HEK293 (cell line): Measurements from ENCODE around the gene CKS1B.
A peak's percentile ranks its signal among the peaks of the same experiment; 100 is the strongest.

Source experiments
- GLIS2 ChIP-seq: fragments of 450-650 bp; formaldehyde crosslinking; IDR thresholded peaks from 2 replicates; pipeline ENCODE4 v1.5.1; 2016; ENCODE audit warnings: missing biosample characterization, missing genetic modification characterization
- HOXC10 ChIP-seq: sonication (generic); formaldehyde crosslinking; IDR thresholded peaks from 2 replicates; pipeline ENCODE4 v1.8.1; 2023; ENCODE audit warnings: mild to moderate bottlenecking, missing genetic modification reagents
- KLF8 ChIP-seq: fragments of 450-650 bp; formaldehyde crosslinking; IDR thresholded peaks from 2 replicates; pipeline ENCODE4 v1.5.1; 2016; ENCODE audit warnings: missing biosample characterization, missing genetic modification characterization
- PRDM1 ChIP-seq: fragments of 450-650 bp; formaldehyde crosslinking; IDR thresholded peaks from 2 replicates; pipeline ENCODE4; 2016; ENCODE audit warnings: missing biosample characterization, missing genetic modification characterization
- SP2 ChIP-seq: fragments of 450-650 bp; formaldehyde crosslinking; IDR thresholded peaks from 2 replicates; pipeline ENCODE4 v1.5.1; 2016; ENCODE audit warnings: missing biosample characterization, missing genetic modification characterization
- SP7 ChIP-seq: fragments of 450-650 bp; formaldehyde crosslinking; IDR thresholded peaks from 2 replicates; pipeline ENCODE4 v1.5.1; 2016; ENCODE audit warnings: missing biosample characterization, missing genetic modification characterization
- TCF7L2 ChIP-seq: IDR thresholded peaks from 2 replicates; pipeline ENCODE4 v1.6.1; 2011; ENCODE audit warnings: low read depth, mild to moderate bottlenecking, inconsistent platforms, low read length, moderate library complexity, borderline replicate concordance
- WT1 ChIP-seq: fragments of 450-650 bp; formaldehyde crosslinking; IDR thresholded peaks from 2 replicates; pipeline ENCODE4 v1.5.1; 2016; ENCODE audit warnings: missing biosample characterization, missing genetic modification characterization
- ZBTB8A ChIP-seq: fragments of 450-650 bp; formaldehyde crosslinking; IDR thresholded peaks from 2 replicates; pipeline ENCODE4 v1.5.1; 2016; ENCODE audit warnings: missing biosample characterization, missing genetic modification characterization
- ZNF140 ChIP-seq: fragments of 450-650 bp; formaldehyde crosslinking; IDR thresholded peaks from 2 replicates; pipeline ENCODE4 v1.5.1; 2016; ENCODE audit warnings: missing biosample characterization, missing genetic modification characterization
- ZNF146 ChIP-seq: fragments of 450-650 bp; formaldehyde crosslinking; IDR thresholded peaks from 2 replicates; pipeline ENCODE4 v1.5.1; 2016; ENCODE audit warnings: missing biosample characterization, missing genetic modification characterization
- ZNF155 ChIP-seq: fragments of 450-650 bp; formaldehyde crosslinking; IDR thresholded peaks from 2 replicates; pipeline ENCODE4 v1.5.1; 2016; ENCODE audit warnings: missing biosample characterization, missing genetic modification characterization
- ZNF366 ChIP-seq: fragments of 450-650 bp; formaldehyde crosslinking; conservative IDR thresholded peaks from 2 replicates; pipeline ENCODE4 v1.5.1; 2016; ENCODE audit warnings: missing biosample characterization, missing genetic modification characterization
- ZNF394 ChIP-seq: fragments of 450-650 bp; formaldehyde crosslinking; IDR thresholded peaks from 2 replicates; pipeline ENCODE4 v1.5.1; 2016; ENCODE audit warnings: missing biosample characterization, missing genetic modification characterization, mild to moderate bottlenecking, moderate library complexity, borderline replicate concordance
- ZNF514 ChIP-seq: fragments of 450-650 bp; formaldehyde crosslinking; IDR thresholded peaks from 2 replicates; pipeline ENCODE4 v1.5.1; 2016; ENCODE audit warnings: missing biosample characterization, missing genetic modification characterization
- ZNF530 ChIP-seq: fragments of 450-650 bp; formaldehyde crosslinking; IDR thresholded peaks from 2 replicates; pipeline ENCODE4 v1.5.1; 2016; ENCODE audit warnings: low read depth, missing biosample characterization, missing genetic modification characterization
- ZSCAN30 ChIP-seq: fragments of 450-650 bp; IDR thresholded peaks from 2 replicates; pipeline ENCODE4 v1.5.1; 2018; ENCODE audit warnings: missing biosample characterization, mild to moderate bottlenecking, missing genetic modification characterization, moderate library complexity
- TF ChIP-seq, protein P1 (sequence below): fragments of 450-650 bp; formaldehyde crosslinking; optimal IDR thresholded peaks from 2 replicates; pipeline ENCODE3; 2016; ENCODE audit warnings: missing biosample characterization, mild to moderate bottlenecking, missing genetic modification characterization
- TF ChIP-seq, protein P2 (sequence below): fragments of 450-650 bp; formaldehyde crosslinking; IDR thresholded peaks from 2 replicates; pipeline ENCODE4 v1.5.1; 2016; ENCODE audit warnings: missing biosample characterization, missing genetic modification characterization
- TF ChIP-seq, protein P3 (sequence below): fragments of 450-650 bp; formaldehyde crosslinking; IDR thresholded peaks from 2 replicates; pipeline ENCODE4 v1.5.1; 2016; ENCODE audit warnings: missing biosample characterization, missing genetic modification characterization
- TF ChIP-seq, protein P4 (sequence below): fragments of 450-650 bp; formaldehyde crosslinking; IDR thresholded peaks from 2 replicates; pipeline ENCODE4 v1.5.1; 2016; ENCODE audit warnings: missing biosample characterization, missing genetic modification characterization
- TF ChIP-seq, protein P5 (sequence below): fragments of 450-650 bp; formaldehyde crosslinking; IDR thresholded peaks from 2 replicates; pipeline ENCODE4 v1.5.1; 2016; ENCODE audit warnings: missing biosample characterization, missing genetic modification characterization
- TF ChIP-seq, protein P6 (sequence below): fragments of 450-650 bp; formaldehyde crosslinking; IDR thresholded peaks from 2 replicates; pipeline ENCODE4 v1.5.1; 2017; ENCODE audit warnings: missing biosample characterization, missing genetic modification characterization
- TF ChIP-seq, protein P7 (sequence below): fragments of 450-650 bp; formaldehyde crosslinking; IDR thresholded peaks from 2 replicates; pipeline ENCODE4 v1.5.1; 2016; ENCODE audit warnings: missing biosample characterization, missing genetic modification characterization

The CKS1B gene

DNA sequence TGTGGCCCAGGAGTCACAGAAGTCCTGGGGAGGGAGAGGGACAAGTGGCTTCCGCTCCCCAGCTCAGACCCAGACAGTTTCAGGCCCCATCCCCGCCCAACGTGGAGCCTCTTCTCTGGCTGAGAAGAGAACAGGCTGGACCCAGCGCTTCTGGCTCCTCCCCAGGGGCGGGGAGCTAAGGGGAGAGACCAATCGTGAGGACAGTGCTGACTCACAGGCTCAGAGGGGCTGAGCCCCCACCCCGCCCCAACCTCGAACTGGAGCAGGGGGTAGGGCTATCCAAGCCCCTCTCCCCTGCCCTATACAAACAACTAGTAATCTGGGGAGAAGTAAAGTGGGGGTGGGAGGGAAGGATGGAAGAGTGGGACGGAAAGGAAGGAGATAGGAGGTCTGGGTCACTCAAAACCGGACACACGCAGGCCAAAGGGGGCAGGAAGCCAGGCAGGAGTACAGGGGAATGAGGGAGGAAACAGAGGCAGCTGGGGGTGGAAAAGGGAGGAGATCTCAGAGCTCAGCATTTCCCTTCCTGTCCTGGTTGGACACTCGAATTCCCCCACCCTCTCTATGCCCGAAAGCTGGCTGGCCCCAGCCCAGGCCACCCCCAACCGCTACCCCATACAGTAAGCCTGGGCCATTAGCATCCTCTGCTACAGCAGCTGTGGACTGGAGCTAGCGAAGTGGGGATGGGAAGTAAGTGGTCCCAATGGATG is 3.7 kb upstream of the CKS1B start, which contains the start of gene SHC1 (continued):
- TF ChIP-seq ZNF140 (tag by site-specific recombination), result no peak
- TF ChIP-seq ZNF394 (tag by site-specific recombination), result no peak
- TF ChIP-seq, protein P1, sequence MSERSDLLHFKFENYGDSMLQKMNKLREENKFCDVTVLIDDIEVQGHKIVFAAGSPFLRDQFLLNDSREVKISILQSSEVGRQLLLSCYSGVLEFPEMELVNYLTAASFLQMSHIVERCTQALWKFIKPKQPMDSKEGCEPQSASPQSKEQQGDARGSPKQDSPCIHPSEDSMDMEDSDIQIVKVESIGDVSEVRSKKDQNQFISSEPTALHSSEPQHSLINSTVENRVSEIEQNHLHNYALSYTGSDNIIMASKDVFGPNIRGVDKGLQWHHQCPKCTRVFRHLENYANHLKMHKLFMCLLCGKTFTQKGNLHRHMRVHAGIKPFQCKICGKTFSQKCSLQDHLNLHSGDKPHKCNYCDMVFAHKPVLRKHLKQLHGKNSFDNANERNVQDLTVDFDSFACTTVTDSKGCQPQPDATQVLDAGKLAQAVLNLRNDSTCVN (tag by site-specific recombination), result no peak
- peak; percentile 87 for TF ChIP-seq ZNF366
- TF ChIP-seq WT1 (tag by site-specific recombination), result peak; percentile 84
- TF ChIP-seq PRDM1 (tag by site-specific recombination), result no peak
- peak; percentile 94 for TF ChIP-seq GLIS2 (tag by site-specific recombination)
- no peak for TF ChIP-seq ZNF530
- TF ChIP-seq ZBTB8A, result peak; percentile 66
- TF ChIP-seq ZNF146, result no peak
- TF ChIP-seq SP2 (tag by site-specific recombination), result peak; percentile 84
- TF ChIP-seq, protein P2, sequence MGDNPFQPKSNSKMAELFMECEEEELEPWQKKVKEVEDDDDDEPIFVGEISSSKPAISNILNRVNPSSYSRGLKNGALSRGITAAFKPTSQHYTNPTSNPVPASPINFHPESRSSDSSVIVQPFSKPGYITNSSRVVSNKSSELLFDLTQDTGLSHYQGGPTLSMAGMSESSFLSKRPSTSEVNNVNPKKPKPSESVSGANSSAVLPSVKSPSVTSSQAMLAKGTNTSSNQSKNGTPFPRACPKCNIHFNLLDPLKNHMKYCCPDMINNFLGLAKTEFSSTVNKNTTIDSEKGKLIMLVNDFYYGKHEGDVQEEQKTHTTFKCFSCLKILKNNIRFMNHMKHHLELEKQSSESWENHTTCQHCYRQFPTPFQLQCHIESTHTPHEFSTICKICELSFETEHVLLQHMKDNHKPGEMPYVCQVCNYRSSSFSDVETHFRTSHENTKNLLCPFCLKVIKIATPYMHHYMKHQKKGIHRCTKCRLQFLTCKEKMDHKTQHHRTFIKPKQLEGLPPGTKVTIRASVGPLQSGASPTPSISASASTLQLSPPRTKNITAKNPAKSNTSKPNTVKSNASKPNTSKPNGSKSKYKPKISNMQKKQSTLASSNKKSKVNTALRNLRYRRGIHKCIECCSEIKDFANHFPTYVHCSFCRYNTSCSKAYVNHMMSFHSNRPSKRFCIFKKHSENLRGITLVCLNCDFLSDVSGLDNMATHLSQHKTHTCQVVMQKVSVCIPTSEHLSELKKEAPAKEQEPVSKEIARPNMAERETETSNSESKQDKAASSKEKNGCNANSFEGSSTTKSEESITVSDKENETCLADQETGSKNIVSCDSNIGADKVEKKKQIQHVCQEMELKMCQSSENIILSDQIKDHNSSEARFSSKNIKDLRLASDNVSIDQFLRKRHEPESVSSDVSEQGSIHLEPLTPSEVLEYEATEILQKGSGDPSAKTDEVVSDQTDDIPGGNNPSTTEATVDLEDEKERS (tag by site-specific recombination), result no peak
- TF ChIP-seq SP7 (tag by site-specific recombination), result peak; percentile 57
- no peak for TF ChIP-seq HOXC10 (CRISPR knock-in tag)
- TF ChIP-seq, protein P3, sequence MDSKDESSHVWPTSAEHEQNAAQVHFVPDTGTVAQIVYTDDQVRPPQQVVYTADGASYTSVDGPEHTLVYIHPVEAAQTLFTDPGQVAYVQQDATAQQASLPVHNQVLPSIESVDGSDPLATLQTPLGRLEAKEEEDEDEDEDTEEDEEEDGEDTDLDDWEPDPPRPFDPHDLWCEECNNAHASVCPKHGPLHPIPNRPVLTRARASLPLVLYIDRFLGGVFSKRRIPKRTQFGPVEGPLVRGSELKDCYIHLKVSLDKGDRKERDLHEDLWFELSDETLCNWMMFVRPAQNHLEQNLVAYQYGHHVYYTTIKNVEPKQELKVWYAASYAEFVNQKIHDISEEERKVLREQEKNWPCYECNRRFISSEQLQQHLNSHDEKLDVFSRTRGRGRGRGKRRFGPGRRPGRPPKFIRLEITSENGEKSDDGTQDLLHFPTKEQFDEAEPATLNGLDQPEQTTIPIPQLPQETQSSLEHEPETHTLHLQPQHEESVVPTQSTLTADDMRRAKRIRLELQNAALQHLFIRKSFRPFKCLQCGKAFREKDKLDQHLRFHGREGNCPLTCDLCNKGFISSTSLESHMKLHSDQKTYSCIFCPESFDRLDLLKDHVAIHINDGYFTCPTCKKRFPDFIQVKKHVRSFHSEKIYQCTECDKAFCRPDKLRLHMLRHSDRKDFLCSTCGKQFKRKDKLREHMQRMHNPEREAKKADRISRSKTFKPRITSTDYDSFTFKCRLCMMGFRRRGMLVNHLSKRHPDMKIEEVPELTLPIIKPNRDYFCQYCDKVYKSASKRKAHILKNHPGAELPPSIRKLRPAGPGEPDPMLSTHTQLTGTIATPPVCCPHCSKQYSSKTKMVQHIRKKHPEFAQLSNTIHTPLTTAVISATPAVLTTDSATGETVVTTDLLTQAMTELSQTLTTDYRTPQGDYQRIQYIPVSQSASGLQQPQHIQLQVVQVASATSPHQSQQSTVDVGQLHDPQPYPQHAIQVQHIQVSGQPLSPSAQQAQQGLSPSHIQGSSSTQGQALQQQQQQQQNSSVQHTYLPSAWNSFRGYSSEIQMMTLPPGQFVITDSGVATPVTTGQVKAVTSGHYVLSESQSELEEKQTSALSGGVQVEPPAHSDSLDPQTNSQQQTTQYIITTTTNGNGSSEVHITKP, result peak; percentile 51
- TF ChIP-seq ZNF155 (tag by site-specific recombination), result no peak
- TF ChIP-seq, protein P4, sequence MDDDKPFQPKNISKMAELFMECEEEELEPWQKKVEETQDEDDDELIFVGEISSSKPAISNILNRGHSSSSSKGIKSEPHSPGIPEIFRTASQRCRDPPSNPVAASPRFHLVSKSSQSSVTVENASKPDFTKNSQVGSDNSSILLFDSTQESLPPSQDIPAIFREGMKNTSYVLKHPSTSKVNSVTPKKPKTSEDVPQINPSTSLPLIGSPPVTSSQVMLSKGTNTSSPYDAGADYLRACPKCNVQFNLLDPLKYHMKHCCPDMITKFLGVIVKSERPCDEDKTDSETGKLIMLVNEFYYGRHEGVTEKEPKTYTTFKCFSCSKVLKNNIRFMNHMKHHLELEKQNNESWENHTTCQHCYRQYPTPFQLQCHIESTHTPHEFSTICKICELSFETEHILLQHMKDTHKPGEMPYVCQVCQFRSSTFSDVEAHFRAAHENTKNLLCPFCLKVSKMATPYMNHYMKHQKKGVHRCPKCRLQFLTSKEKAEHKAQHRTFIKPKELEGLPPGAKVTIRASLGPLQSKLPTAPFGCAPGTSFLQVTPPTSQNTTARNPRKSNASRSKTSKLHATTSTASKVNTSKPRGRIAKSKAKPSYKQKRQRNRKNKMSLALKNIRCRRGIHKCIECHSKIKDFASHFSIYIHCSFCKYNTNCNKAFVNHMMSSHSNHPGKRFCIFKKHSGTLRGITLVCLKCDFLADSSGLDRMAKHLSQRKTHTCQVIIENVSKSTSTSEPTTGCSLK (tag by site-specific recombination), result no peak
- no peak for TF ChIP-seq ZSCAN30 (tag by site-specific recombination)
- TF ChIP-seq KLF8 (tag by site-specific recombination), result no peak
- TF ChIP-seq TCF7L2, result no peak
- no peak for TF ChIP-seq ZNF514 (tag by site-specific recombination)
- TF ChIP-seq, protein P5, sequence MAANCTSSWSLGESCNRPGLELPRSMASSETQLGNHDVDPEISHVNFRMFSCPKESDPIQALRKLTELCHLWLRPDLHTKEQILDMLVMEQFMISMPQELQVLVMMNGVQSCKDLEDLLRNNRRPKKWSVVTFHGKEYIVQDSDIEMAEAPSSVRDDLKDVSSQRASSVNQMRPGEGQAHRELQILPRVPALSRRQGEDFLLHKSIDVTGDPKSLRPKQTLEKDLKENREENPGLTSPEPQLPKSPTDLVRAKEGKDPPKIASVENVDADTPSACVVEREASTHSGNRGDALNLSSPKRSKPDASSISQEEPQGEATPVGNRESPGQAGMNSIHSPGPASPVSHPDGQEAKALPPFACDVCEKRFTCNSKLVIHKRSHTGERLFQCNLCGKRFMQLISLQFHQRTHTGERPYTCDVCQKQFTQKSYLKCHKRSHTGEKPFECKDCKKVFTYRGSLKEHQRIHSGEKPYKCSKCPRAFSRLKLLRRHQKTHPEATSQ (tag by site-specific recombination), result no peak
- TF ChIP-seq, protein P6, sequence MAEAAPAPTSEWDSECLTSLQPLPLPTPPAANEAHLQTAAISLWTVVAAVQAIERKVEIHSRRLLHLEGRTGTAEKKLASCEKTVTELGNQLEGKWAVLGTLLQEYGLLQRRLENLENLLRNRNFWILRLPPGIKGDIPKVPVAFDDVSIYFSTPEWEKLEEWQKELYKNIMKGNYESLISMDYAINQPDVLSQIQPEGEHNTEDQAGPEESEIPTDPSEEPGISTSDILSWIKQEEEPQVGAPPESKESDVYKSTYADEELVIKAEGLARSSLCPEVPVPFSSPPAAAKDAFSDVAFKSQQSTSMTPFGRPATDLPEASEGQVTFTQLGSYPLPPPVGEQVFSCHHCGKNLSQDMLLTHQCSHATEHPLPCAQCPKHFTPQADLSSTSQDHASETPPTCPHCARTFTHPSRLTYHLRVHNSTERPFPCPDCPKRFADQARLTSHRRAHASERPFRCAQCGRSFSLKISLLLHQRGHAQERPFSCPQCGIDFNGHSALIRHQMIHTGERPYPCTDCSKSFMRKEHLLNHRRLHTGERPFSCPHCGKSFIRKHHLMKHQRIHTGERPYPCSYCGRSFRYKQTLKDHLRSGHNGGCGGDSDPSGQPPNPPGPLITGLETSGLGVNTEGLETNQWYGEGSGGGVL (tag by site-specific recombination), result peak; percentile 78
- TF ChIP-seq, protein P7, sequence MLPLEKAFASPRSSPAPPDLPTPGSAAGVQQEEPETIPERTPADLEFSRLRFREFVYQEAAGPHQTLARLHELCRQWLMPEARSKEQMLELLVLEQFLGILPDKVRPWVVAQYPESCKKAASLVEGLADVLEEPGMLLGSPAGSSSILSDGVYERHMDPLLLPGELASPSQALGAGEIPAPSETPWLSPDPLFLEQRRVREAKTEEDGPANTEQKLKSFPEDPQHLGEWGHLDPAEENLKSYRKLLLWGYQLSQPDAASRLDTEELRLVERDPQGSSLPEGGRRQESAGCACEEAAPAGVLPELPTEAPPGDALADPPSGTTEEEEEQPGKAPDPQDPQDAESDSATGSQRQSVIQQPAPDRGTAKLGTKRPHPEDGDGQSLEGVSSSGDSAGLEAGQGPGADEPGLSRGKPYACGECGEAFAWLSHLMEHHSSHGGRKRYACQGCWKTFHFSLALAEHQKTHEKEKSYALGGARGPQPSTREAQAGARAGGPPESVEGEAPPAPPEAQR (tag by site-specific recombination), result no peak
